ENCODE measurements around the gene RPL10L.

The RPL10L gene

GRCh38 chr14:46651526-46652144 is at the start of gene RPL10L:
Gene RPL10L, minus strand, starts transcription at chr14:46651781. Its CDS starts 45 bp downstream, at chr14:46651736.
- DNase-seq (ENCODE audit: low read depth in 3 of 3, low spot score in 1 of 3) = no peak

DNA sequence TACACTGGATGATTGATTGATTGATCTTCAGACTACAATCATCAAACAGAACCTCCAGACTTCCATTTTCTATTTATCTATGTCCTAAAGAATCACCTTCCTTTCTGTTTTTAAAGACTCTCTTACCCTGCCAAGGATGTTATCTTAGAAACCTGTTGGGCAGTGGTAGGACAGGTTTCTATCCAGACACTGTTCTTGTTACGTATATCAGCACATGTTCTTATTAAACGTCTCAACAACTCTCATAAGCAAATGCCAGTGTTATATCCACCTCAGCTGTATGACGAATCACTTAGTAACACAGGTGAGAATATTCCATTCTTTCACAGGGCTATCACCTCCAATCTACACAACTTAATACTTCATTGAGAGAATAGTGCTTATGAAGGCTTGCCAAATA is 40.2 kb upstream of the RPL10L start:
- DNase-seq (ENCODE audit: low read depth in 3 of 3, low spot score in 1 of 3) = no peak

DNA sequence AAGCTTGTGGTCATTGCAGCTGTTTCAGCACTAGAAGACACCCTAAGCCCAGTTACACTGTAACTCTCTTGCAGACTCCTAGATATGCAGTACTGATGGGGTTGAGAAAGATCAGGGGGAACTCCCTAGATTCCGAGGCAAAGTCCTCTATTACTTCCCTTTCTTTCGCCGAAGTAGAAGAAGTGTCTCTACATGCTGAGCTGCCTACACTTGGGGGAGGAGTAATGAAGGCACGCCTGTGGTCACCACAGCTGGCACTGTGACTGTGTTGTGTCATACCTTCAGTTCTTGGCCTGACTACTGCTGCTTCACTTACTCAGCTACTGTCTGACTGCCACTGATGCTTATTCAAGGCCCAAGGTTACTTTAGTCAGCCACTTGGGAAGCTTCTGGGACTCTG is 35.1 kb upstream of the RPL10L start:
- no peak for DNase-seq (ENCODE audit: low read depth in 3 of 3, low spot score in 1 of 3)

- DNase-seq (ENCODE audit: low read depth in 3 of 3, low spot score in 1 of 3) = no peak
Measured at GRCh38 chr14:46672128-46672527, 20.5 kb upstream of the RPL10L start.

DNA sequence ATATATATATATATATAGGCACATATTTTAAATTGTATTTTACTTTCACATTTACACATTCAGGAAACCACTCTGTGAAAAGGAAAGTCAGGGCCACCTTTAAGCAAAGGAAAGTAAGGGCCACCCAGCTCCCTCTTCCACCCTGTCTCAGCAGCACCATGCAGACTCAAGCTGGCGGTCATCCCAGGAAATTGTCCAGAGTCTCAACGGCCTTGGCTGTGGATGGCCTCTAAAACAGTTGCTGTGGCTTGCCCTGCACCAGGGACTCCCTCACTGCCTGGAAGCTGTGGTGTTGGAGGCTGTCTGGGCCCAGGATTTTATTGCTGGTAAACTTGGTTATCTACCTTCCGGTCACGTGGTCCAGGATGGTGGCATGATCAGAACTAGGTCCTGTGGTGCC is 11.8 kb upstream of the RPL10L start:
- no peak for DNase-seq (ENCODE audit: low read depth in 3 of 3, low spot score in 1 of 3)

DNA sequence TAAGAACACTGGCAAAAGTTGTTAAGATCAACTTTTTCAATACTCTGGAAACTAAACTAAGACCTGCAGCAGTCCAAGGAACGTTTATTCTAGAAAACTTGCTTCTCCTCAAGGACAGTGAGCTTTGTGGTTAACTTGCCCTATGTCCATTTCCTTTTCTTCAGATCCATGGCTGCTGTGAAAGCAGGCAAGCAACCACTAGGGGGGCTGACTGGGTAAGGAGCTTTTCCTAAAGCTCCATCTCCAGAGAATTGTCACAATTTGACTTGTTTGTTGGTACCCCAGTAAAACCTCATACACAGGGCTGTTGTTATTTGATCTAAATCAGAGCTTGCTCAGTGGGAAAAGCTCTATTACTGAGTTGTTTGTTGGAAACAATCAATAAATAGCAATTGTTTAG is 10.1 kb upstream of the RPL10L start:
- no peak for DNase-seq (ENCODE audit: low read depth in 3 of 3, low spot score in 1 of 3)

- DNase-seq (ENCODE audit: low read depth in 3 of 3, low spot score in 1 of 3) = no peak
Measured at GRCh38 chr14:46653031-46653755, 1.6 kb upstream of the RPL10L start.

DNA sequence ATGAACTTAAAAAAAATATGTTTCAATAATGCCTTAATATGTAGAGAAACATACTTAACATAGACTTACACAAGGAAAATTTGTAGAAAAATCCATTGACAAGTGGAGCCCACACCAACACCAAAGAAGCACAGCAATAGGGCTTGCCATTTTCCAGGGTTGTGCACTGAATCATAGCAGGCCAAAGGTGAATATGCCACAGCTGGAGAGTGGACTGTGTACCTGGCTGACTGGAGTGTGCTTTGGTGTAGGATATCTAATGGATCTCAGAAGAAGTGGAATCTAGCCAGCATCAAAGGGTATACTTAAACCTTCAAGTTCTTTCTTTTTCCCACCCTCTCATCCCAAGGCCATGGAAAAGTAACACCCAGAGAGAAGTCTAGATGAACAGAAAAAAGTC is 4.8 kb downstream of the RPL10L start:
- no peak for DNase-seq (ENCODE audit: low read depth in 3 of 3, low spot score in 1 of 3)

DNA sequence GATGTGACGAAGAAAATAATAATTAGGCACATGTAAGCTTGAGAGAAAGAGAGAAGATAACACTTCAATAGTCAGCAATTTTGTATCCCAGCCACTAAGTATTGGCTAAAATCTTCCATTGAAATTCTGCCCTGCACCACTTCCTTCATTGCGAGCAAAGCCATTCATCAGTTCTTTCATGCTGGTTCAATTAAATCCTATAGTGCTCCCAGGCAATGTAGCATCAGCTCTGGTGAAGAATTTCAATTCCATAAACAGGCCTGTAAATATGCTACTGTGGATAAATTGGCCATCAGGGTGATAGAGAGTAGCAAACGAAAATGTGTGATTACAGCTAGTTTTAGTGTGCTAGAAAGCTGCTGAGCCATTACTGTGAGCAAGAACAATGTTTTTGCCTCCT is 24.7 kb downstream of the RPL10L start:
- DNase-seq (ENCODE audit: low read depth in 3 of 3, low spot score in 1 of 3) = no peak
